Type B pancreatic cell (in vitro differentiated cells): ENCODE measurements around the gene TRAF2. TPM values are rescaled to one million over a fixed set of nuclear protein-coding genes. Genes with fewer than 3 reads are reported as not detected.

Experiments used
- DNase-seq: peaks from one replicate; pipeline ENCODE4 v3.0.0; 2021; ENCODE audit warnings: mixed read lengths; ENCODE audit not compliant: unreplicated experiment; ENCODE audit errors: extremely low spot score
- H3K27ac Mint-ChIP-seq: 2 replicates; pipeline ENCODE4 v1.8.0; 2021; ENCODE audit warnings: mild to moderate bottlenecking, mixed read lengths
- H3K27me3 Mint-ChIP-seq: 2 replicates; pipeline ENCODE4 v1.8.0; 2021; ENCODE audit warnings: mixed read lengths
- H3K36me3 Mint-ChIP-seq: 2 replicates; pipeline ENCODE4 v1.8.0; 2021; ENCODE audit warnings: mixed read lengths
- H3K4me1 Mint-ChIP-seq: one replicate; pipeline ENCODE4 v1.8.0; 2021; ENCODE audit warnings: mixed read lengths; ENCODE audit not compliant: unreplicated experiment
- H3K4me3 Mint-ChIP-seq: 2 replicates; pipeline ENCODE4 v1.8.0; 2021; ENCODE audit warnings: mild to moderate bottlenecking, mixed read lengths
- H3K9me3 Mint-ChIP-seq: 2 replicates; pipeline ENCODE4 v1.8.0; 2021; ENCODE audit warnings: mixed read lengths
- CTCF ChIP-seq: fragments of 200-600 bp; sonication (generic); conservative IDR thresholded peaks from 2 replicates; pipeline ENCODE4 v1.5.0; 2021; ENCODE audit warnings: antibody characterized with exemption, mild to moderate bottlenecking
- total RNA-seq: library from RNA; stranded (reverse); gene quantifications from 2 replicates; pipeline ENCODE4 v1.2.1, GENCODE V29; 2021; ENCODE audit warnings: low replicate concordance

TRAF2 gene
- total RNA-seq, 1 donor from 2014 or later = 22.3 TPM

- peak overlapping the region; percentile 61 for H3K4me3 Mint-ChIP-seq
- no peak overlapping the region for H3K27ac Mint-ChIP-seq
- peaks cover 7% of the 10 kb centered on the region for H3K36me3 Mint-ChIP-seq
Observed at GRCh38 chr9:136942112-136942880, 56.0 kb downstream of the TRAF2 start.

DNA sequence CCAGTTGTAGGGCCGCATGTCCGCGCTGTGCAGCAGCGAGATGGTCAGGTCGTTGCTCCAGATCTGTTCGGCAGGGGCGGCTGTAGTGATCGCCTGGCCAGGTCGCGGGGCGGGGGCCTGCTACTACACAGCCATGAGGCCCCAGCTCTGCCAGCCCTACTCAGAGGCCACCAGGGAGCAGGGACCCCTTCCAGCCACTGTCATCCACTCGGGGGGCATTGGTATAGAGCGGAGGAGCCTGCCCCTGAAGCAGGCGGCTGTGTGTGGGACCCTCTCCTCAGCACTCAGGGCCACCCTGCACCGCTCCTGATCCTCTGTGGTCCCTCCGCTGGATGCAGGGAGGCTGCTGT is 56.5 kb downstream of the TRAF2 start:
- no peak for TF ChIP-seq CTCF
- peak; percentile 59 for DNase-seq
- peaks cover 5% of the 10 kb centered on the region for H3K36me3 Mint-ChIP-seq
- H3K4me3 Mint-ChIP-seq = peak overlapping the region; percentile 61
- H3K27me3 Mint-ChIP-seq = no peaks in the 10 kb centered on the region
- no peak overlapping the region for H3K27ac Mint-ChIP-seq
- H3K9me3 Mint-ChIP-seq = no peaks in the 10 kb centered on the region
- H3K4me1 Mint-ChIP-seq = peaks cover 4% of the 10 kb centered on the region

More at GRCh38 chr9:136942112-136942880, 56.0 kb downstream of the TRAF2 start:
- H3K27me3 Mint-ChIP-seq = no peaks in the 10 kb centered on the region
- no peak for DNase-seq
- TF ChIP-seq CTCF = no peak
- peaks cover 4% of the 10 kb centered on the region for H3K4me1 Mint-ChIP-seq
- H3K9me3 Mint-ChIP-seq = no peaks in the 10 kb centered on the region

DNA sequence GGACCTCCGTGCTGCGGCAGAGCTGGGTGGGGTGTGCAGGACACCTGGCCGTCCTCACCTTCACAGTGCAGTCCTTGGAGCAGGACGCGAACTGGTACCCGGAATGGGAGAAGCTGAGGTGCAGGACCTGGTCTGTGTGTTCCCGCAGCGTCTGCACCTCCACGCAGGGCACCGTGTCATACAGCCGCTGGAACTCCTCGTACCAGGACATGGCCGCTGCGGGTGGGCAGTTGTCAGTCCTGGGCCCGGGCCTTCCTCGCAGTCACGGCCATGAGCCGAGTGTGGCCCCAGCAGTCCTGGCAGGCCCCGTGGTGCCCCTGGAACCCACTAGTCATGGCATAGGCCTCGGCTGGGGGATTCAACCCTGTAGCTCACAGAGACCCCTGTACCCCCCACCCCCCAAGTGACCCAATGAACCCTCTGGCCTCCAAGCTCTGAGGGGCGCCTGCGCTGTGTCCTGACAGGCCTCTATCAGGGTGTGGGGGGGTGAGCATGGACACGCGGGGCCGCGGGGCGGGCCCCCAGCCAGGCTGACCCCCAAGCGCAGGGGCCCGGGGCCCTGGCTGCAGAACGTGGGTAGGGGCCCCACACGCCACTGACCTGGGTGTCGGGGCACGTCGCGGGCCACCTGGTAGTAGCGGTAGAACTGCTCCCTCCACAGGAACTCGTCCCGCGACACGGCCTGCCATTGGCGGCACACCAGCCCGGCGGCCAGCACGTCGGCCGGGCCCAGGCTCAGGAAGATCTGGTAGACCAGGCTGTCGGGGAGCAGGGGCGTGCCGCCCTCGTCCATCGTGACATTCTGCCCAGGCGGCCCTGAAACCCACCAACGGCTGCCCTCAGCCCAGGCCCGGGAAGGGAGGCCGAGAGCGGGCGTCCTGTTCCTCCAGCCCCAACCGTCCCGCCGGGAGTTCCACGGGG is 57.2 kb downstream of the TRAF2 start:
- Mint-ChIP-seq H3K4me1 (peaks cover 4% of the 10 kb centered on the region), H3K27me3 (no peaks in the 10 kb centered on the region), H3K9me3 (no peaks in the 10 kb centered on the region), H3K36me3 (peaks cover 5% of the 10 kb centered on the region), H3K4me3 (peak overlapping the region; percentile 82), H3K27ac (no peak overlapping the region)
- no peak for TF ChIP-seq CTCF
- DNase-seq = no peak

- no peaks in the 10 kb centered on the region for H3K9me3 Mint-ChIP-seq
- DNase-seq = no peak
- peak overlapping the region; percentile 82 for H3K4me3 Mint-ChIP-seq
Observed at GRCh38 chr9:136944212-136944518, 57.8 kb downstream of the TRAF2 start.

More at GRCh38 chr9:136944212-136944518, 57.8 kb downstream of the TRAF2 start:
- H3K27me3 Mint-ChIP-seq = no peaks in the 10 kb centered on the region
- H3K36me3 Mint-ChIP-seq = peaks cover 3% of the 10 kb centered on the region
- H3K27ac Mint-ChIP-seq = no peak overlapping the region
- H3K4me1 Mint-ChIP-seq = peaks cover 4% of the 10 kb centered on the region
- no peak for TF ChIP-seq CTCF
